Mesothelial cell of epicardium (in vitro differentiated cells): ENCODE results near the gene PODNL1. TPM values are rescaled to one million over a fixed set of nuclear protein-coding genes. Genes with fewer than 3 reads are reported as not detected.

Experiments
- DNase-seq, 2 experiments: peaks; one replicate each; pipeline ENCODE4 v3.0.0; 2021; ENCODE audit warnings: low spot score in 2 of 2; ENCODE audit not compliant: unreplicated experiment in 2 of 2
- H3K27ac Mint-ChIP-seq: 2 replicates; pipeline ENCODE4 v1.8.0; 2021; ENCODE audit warnings: mixed read lengths
- H3K27me3 Mint-ChIP-seq: 2 replicates; pipeline ENCODE4 v1.8.0; 2021; ENCODE audit warnings: low read depth, mixed read lengths
- H3K36me3 Mint-ChIP-seq: 2 replicates; pipeline ENCODE4 v1.8.0; 2021; ENCODE audit warnings: mixed read lengths
- H3K4me1 Mint-ChIP-seq: 2 replicates; pipeline ENCODE4 v1.8.0; 2021; ENCODE audit warnings: mixed read lengths
- H3K4me3 Mint-ChIP-seq: 2 replicates; pipeline ENCODE4 v1.8.0; 2021; ENCODE audit warnings: mild to moderate bottlenecking, moderate library complexity, mixed read lengths
- H3K9me3 Mint-ChIP-seq: 2 replicates; pipeline ENCODE4 v1.8.0; 2021; ENCODE audit warnings: mixed read lengths
- CTCF ChIP-seq: fragments of 200-600 bp; sonication (generic); IDR thresholded peaks from one replicate; pipeline ENCODE4 v1.5.0; 2021; ENCODE audit warnings: antibody characterized with exemption; ENCODE audit not compliant: unreplicated experiment
- total RNA-seq: library from RNA; stranded (reverse); gene quantifications from 3 replicates; pipeline ENCODE4 v1.2.1, GENCODE V29; 2021

The PODNL1 gene
- total RNA-seq, 1 donor from 2014 or later, result 1.0 TPM

- no peak for DNase-seq
- no peak for TF ChIP-seq CTCF
- H3K4me1 Mint-ChIP-seq, result peaks cover 38% of the 10 kb centered on the region
- H3K4me3 Mint-ChIP-seq, result no peak overlapping the region
- H3K27ac Mint-ChIP-seq, result peak overlapping the region; percentile 79
- no peaks in the 10 kb centered on the region for H3K36me3 Mint-ChIP-seq
- H3K9me3 Mint-ChIP-seq, result no peaks in the 10 kb centered on the region
- no peaks in the 10 kb centered on the region for H3K27me3 Mint-ChIP-seq
Measured at GRCh38 chr19:13881251-13881691, 56.9 kb downstream of the PODNL1 start.

Other genes starting within 250 kb of the PODNL1 start
- 27.6 to 29.0 TPM (median 28.7 TPM) in 3 replicates for gene MRI1, start 173.9 kb downstream of the PODNL1 start, total RNA-seq
- 68.9 to 79.1 TPM (median 74.9 TPM) in 3 replicates for gene C19orf53, start 164.0 kb downstream of the PODNL1 start, total RNA-seq
- gene ZSWIM4, start 143.0 kb downstream of the PODNL1 start, total RNA-seq, result 21.5 to 23.6 TPM (median 22.7 TPM) in 3 replicates
- 4.9 to 8.6 TPM (median 8.2 TPM) in 3 replicates for gene NANOS3, start 61.3 kb downstream of the PODNL1 start, total RNA-seq
- 6.3 to 7.2 TPM (median 7.0 TPM) in 3 replicates for gene BRME1, start 32.3 kb downstream of the PODNL1 start, total RNA-seq
- gene CC2D1A, start 32.2 kb downstream of the PODNL1 start, total RNA-seq, result 59.2 to 66.0 TPM (median 62.8 TPM) in 3 replicates
- 54.4 to 56.6 TPM (median 55.7 TPM) in 3 replicates for gene DCAF15, start 14.1 kb upstream of the PODNL1 start, total RNA-seq
- gene RFX1, start 67.9 kb upstream of the PODNL1 start, total RNA-seq, result 20.6 to 21.6 TPM (median 21.2 TPM) in 3 replicates
- gene RLN3, start 89.7 kb upstream of the PODNL1 start, total RNA-seq, result not detected in 3 replicates
- gene IL27RA, start 93.3 kb upstream of the PODNL1 start, total RNA-seq, result 6.2 to 6.6 TPM (median 6.5 TPM) in 3 replicates
- 2.0 to 2.4 TPM (median 2.3 TPM) in 3 replicates for gene PALM3, start 123.7 kb upstream of the PODNL1 start, total RNA-seq
- gene MISP3, start 134.4 kb upstream of the PODNL1 start, total RNA-seq, result 0.81 to 1.3 TPM (median 0.98 TPM) in 3 replicates
- 0.45 to 0.90 TPM (median 0.58 TPM) in 3 replicates for gene C19orf67, start 147.4 kb upstream of the PODNL1 start, total RNA-seq
- gene SAMD1, start 152.3 kb upstream of the PODNL1 start, total RNA-seq, result 67.8 to 74.2 TPM (median 74.0 TPM) in 3 replicates
- 80.9 to 87.7 TPM (median 82.9 TPM) in 3 replicates for gene PRKACA, start 179.3 kb upstream of the PODNL1 start, total RNA-seq
- gene ASF1B, start 198.2 kb upstream of the PODNL1 start, total RNA-seq, result 6.3 to 8.9 TPM (median 8.4 TPM) in 3 replicates